GM19397 (cell line): Measurements from ENCODE around the gene CLCN6.

Experiments
- ATAC-seq: cut with Tn5 transposase; IDR thresholded peaks from one replicate; pipeline ENCODE4 v1.9.1; 2021; ENCODE audit warnings: mild to moderate bottlenecking, moderate library complexity; ENCODE audit not compliant: unreplicated experiment

Gene CLCN6

GRCh38 chr1:11778844-11779623, 27.0 kb upstream of the CLCN6 start:
- ATAC-seq = no peak

GRCh38 chr1:11779715-11780379, 26.1 kb upstream of the CLCN6 start:
- no peak for ATAC-seq

- ATAC-seq = no peak
These were observed 25.4 kb upstream of the CLCN6 start for GRCh38 chr1:11780380-11781147.

GRCh38 chr1:11781297-11781696, 24.7 kb upstream of the CLCN6 start:
- ATAC-seq = no peak

- ATAC-seq = no peak
These were observed 23.8 kb upstream of the CLCN6 start for GRCh38 chr1:11782127-11782708.

- no peak for ATAC-seq
These were observed 22.4 kb upstream of the CLCN6 start for GRCh38 chr1:11783556-11783955.

- no peak for ATAC-seq
These were observed 21.6 kb upstream of the CLCN6 start for GRCh38 chr1:11784256-11784992.

GRCh38 chr1:11784993-11785769, 20.8 kb upstream of the CLCN6 start:
- no peak for ATAC-seq

- no peak for ATAC-seq
These were observed 19.8 kb upstream of the CLCN6 start for GRCh38 chr1:11786168-11786567.

GRCh38 chr1:11787251-11787803, 18.7 kb upstream of the CLCN6 start:
- ATAC-seq = no peak

GRCh38 chr1:11787804-11788436, 18.1 kb upstream of the CLCN6 start:
- ATAC-seq = no peak

- no peak for ATAC-seq
These were observed 17.4 kb upstream of the CLCN6 start for GRCh38 chr1:11788549-11789053.

GRCh38 chr1:11789126-11790067, 16.6 kb upstream of the CLCN6 start:
- ATAC-seq = no peak

- no peak for ATAC-seq
These were observed 15.7 kb upstream of the CLCN6 start for GRCh38 chr1:11790101-11790879.

- no peak for ATAC-seq
These were observed 14.9 kb upstream of the CLCN6 start for GRCh38 chr1:11790880-11791715.

GRCh38 chr1:11792106-11792505, 13.9 kb upstream of the CLCN6 start:
- no peak for ATAC-seq
